ENCODE results near the gene ZBTB46.

ZBTB46 gene

GRCh38 chr20:63781181-63781580, 49.9 kb downstream of the ZBTB46 start:
- Histone ChIP-seq H3K36me3 (ENCODE audit: low read length) (no peaks in the 10 kb centered on the region), H2AFZ (ENCODE audit: low read depth, low read length, severe bottlenecking) (no peak overlapping the region), H3K79me2 (ENCODE audit: insufficient read depth, low read length) (no peaks in the 10 kb centered on the region), H3K27me3 (ENCODE audit: low read length) (no peaks in the 10 kb centered on the region), H3F3A (ENCODE audit: insufficient read depth) (peaks cover 5% of the 10 kb centered on the region; the same call in 1 of the 2 replicates), H3K9ac (ENCODE audit: low read length) (no peak overlapping the region), H4K20me1 (ENCODE audit: low read depth, low read length) (no peaks in the 10 kb centered on the region), H3K9me3 (ENCODE audit: insufficient read depth, low read length) (no peaks in the 10 kb centered on the region), H3K4me2 (ENCODE audit: low read depth, low read length, poor library complexity, severe bottlenecking) (no peak overlapping the region), H3K4me3 (ENCODE audit: insufficient read depth, low read length, poor library complexity, severe bottlenecking) (no peak overlapping the region), H3K27ac (ENCODE audit: low read depth, low read length) (no peak overlapping the region), H3K9me2 (replicated peaks; ENCODE audit: insufficient read depth, low read length) (no peaks in the 10 kb centered on the region)
- TF ChIP-seq EZH2phosphoT487 (conservative IDR thresholded peaks at IDR 0.05; ENCODE audit: low read length) (no peak), CTCF (IDR thresholded peaks at IDR 0.05; ENCODE audit: insufficient read depth, low read length, poor library complexity, severe bottlenecking) (no peak)

- no peak overlapping the region for H3K4me3 ChIP-seq (ENCODE audit: insufficient read depth, low read length, poor library complexity, severe bottlenecking)
- H3K4me2 ChIP-seq (ENCODE audit: low read depth, low read length, poor library complexity, severe bottlenecking), result no peak overlapping the region
- no peak for TF ChIP-seq CTCF (IDR thresholded peaks at IDR 0.05; ENCODE audit: insufficient read depth, low read length, poor library complexity, severe bottlenecking)
- no peak for TF ChIP-seq EZH2phosphoT487 (conservative IDR thresholded peaks at IDR 0.05; ENCODE audit: low read length)
- H3K27me3 ChIP-seq (ENCODE audit: low read length), result no peaks in the 10 kb centered on the region
- no peaks in the 10 kb centered on the region for H4K20me1 ChIP-seq (ENCODE audit: low read depth, low read length)
- no peaks in the 10 kb centered on the region for H3K36me3 ChIP-seq (ENCODE audit: low read length)
- H3K9me2 ChIP-seq (replicated peaks; ENCODE audit: insufficient read depth, low read length), result no peaks in the 10 kb centered on the region
- peaks cover 5% of the 10 kb centered on the region; the same call in 1 of the 2 replicates for H3F3A ChIP-seq (ENCODE audit: insufficient read depth)
- no peak overlapping the region for H2AFZ ChIP-seq (ENCODE audit: low read depth, low read length, severe bottlenecking)
- no peaks in the 10 kb centered on the region for H3K9me3 ChIP-seq (ENCODE audit: insufficient read depth, low read length)
- no peak overlapping the region for H3K9ac ChIP-seq (ENCODE audit: low read length)
- H3K79me2 ChIP-seq (ENCODE audit: insufficient read depth, low read length), result no peaks in the 10 kb centered on the region
- no peak overlapping the region for H3K27ac ChIP-seq (ENCODE audit: low read depth, low read length)
These were observed 52.2 kb downstream of the ZBTB46 start for GRCh38 chr20:63778857-63779256.

GRCh38 chr20:63778034-63778752, 52.9 kb downstream of the ZBTB46 start:
- TF ChIP-seq CTCF (IDR thresholded peaks at IDR 0.05; ENCODE audit: insufficient read depth, low read length, poor library complexity, severe bottlenecking) (no peak), EZH2phosphoT487 (conservative IDR thresholded peaks at IDR 0.05; ENCODE audit: low read length) (no peak)
- Histone ChIP-seq H4K20me1 (ENCODE audit: low read depth, low read length) (no peaks in the 10 kb centered on the region), H3F3A (ENCODE audit: insufficient read depth) (peaks cover 5% of the 10 kb centered on the region; the same call in 1 of the 2 replicates), H3K4me3 (ENCODE audit: insufficient read depth, low read length, poor library complexity, severe bottlenecking) (no peak overlapping the region), H3K79me2 (ENCODE audit: insufficient read depth, low read length) (no peaks in the 10 kb centered on the region), H2AFZ (ENCODE audit: low read depth, low read length, severe bottlenecking) (no peak overlapping the region), H3K9ac (ENCODE audit: low read length) (no peak overlapping the region), H3K36me3 (ENCODE audit: low read length) (no peaks in the 10 kb centered on the region), H3K27me3 (ENCODE audit: low read length) (no peaks in the 10 kb centered on the region), H3K27ac (ENCODE audit: low read depth, low read length) (no peak overlapping the region), H3K9me3 (ENCODE audit: insufficient read depth, low read length) (no peaks in the 10 kb centered on the region), H3K9me2 (replicated peaks; ENCODE audit: insufficient read depth, low read length) (no peaks in the 10 kb centered on the region), H3K4me2 (ENCODE audit: low read depth, low read length, poor library complexity, severe bottlenecking) (no peak overlapping the region)

All from SU-DHL-6 (cell line).